GM04504 (cell line): ENCODE measurements around the gene S1PR2.
"Not testable (repeated sequence)": the region's sequence is repeated elsewhere in the genome, so short reads cannot be mapped to it uniquely, and the experiment has no call there.

Source experiments
- DNase-seq: peaks from one replicate; pipeline ENCODE4 v3.0.0-alpha.2; 2012; ENCODE audit warnings: low read depth

The S1PR2 gene

DNA sequence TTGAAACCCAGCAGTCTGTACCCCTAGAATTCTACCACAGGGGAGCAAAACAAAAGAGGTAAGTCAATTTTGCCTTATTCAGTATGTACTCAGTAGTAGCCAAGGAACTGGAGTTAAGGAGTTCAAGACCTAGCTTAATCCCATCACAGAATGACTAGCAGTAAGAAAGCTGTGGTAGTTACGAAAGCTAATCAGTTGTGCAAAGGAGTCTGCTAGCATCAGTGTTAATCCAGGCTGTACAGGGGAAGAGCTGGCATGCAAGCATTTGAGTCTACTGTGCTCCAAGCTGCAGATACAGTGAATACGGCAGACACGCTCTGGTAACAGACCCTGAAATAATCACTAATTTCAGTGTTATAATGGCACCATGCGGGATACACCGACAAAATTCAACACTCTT lies 41.1 kb downstream of the S1PR2 start:
- DNase-seq, result no peak

- no peak for DNase-seq
These were observed 41.5 kb downstream of the S1PR2 start for GRCh38 chr19:10189616-10190015.

GRCh38 chr19:10187315-10187714 lies 43.8 kb downstream of the S1PR2 start:
- no peak for DNase-seq

DNA sequence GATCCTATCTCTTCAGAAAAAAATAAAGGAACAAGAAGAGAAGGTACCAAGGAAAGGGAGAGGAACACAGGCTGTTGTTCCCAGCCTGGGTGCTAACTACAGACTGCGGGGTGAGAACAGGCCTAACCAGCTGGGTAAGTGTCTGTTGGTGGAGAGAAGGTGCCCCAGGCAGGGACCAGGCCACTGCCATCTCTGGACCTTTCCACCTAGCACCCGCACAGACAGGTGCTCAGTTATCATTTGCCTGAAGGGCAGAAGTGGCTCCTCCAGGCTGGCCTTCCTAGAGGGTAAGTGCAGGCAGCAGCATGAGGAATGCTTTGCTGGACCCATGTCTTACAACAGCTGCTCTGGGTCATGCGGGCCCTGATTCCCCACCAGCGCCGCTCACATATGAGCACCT lies 46.5 kb downstream of the S1PR2 start:
- no peak for DNase-seq

- no peak for DNase-seq
These were observed 47.2 kb downstream of the S1PR2 start for GRCh38 chr19:10183926-10184325.

DNA sequence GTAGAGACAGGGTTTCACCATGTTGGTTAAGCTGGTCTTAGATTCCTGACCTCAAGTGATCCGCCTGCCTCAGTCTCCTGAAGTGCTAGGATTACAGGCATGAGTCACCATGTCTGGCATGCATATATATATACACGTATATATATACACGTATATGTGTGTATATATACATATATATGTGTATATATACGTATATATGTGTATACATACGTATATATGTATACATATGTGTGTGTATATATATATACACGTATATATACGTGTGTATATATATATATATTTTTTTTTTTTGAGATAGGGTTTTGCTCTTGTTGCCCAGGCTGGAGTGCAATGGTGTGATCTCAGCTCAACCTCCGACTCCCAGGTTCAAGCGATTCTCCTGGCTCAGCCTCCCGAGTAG lies 48.3 kb downstream of the S1PR2 start:
- no peak for DNase-seq

DNA sequence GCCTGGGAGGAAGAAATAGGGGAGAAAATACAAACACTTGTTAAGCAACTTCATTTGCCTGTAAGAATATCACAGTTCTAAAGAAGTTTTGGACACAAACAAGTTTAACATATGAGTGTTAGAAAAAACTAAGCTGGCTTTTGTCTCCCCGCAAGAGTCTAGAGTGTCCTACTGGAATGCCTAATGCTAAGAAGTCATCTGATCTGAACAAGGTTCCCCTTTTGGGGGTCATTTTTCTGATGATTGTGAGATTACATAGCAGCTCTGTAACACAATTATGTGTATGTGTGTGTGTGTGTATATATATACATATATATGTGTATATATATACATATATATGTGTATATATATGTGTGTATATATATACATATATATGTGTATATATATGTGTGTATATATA lies 49.1 kb downstream of the S1PR2 start:
- no peak for DNase-seq

DNA sequence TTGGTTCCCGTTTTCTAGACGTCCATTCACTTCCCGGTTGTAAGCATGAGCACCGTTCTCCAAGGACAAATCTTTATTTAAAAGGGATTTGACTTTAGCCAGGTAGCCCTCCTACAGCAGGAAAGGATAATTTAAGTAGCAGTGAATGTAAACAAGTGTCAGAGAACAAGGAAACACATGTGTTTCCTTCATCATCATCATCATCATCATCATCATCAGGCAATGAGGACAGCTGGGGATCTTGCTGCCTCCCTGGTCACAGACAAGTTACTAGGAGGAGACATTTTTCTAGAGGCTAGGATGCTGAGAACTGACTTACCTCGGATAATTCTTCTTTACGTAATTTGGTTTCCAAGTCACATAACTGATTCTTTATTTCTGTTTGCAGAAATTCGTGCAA lies 50.7 kb downstream of the S1PR2 start:
- DNase-seq, result no peak

DNA sequence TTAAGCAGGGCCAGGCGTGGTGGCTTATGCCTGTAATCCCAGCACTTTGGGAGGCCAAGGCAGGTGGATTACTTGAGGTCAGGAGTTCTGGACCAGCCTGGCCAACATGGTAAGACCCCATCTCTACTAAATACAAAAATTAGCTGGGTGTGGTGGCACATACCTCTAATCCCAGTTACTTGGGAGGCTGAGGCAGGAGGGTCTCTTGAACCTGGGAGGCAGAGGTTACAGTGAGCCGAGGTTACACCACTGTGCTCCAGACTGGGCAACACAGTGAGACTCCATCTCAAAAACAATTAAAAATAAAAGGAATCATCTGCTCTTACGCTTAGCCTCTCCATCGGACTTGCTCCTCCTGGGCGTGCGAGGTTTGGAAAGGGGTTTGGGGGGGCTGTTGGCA lies 51.1 kb downstream of the S1PR2 start:
- DNase-seq, result not testable (repeated sequence)

DNA sequence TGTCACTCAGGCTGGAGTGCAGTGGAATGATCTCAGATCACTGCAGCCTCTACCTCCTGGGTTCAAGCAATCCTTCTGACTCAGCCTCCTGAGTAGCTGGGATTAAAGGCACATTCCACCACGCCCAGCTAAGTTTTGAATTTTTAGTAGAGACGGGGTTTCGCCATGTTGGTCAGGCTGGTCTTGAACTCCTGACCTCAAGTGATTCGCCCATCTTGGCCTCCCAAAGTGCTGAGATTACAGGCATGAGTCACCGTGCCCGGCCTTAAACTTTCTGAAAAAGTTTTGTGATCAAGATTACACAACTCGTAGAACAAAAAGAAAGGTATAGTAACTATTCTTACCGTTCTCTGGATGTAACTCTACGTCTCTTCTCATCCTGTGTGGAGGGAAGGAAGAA lies 57.6 kb downstream of the S1PR2 start:
- no peak for DNase-seq
